ENCODE results near the gene KIF12. TPM values are rescaled to one million over a fixed set of nuclear protein-coding genes. Genes with fewer than 3 reads are reported as not detected.

The KIF12 gene
- total RNA-seq, 4 donors from 2014 or later = 1.2 TPM; not detected in 3

- no peak overlapping the region for H3K27ac ChIP-seq
- H3K27me3 ChIP-seq = peaks cover 0 to 27% (median 2%) of the 10 kb centered on the region in 4 donors
- no peak overlapping the region for H3K4me3 ChIP-seq
- peaks cover 0 to 13% (median 5%) of the 10 kb centered on the region in 3 donors for H3K9me3 ChIP-seq
- H3K36me3 ChIP-seq = no peaks in the 10 kb centered on the region
- intact Hi-C loops (cut with DNase I) = no loop called here
- no peak for DNase-seq
- peaks cover 4 to 17% (median 7%) of the 10 kb centered on the region in 3 donors for H3K4me1 ChIP-seq
- TF ChIP-seq CTCF (IDR thresholded peaks at IDR 0.05) (no peak), POLR2A (IDR thresholded peaks at IDR 0.05) (no peak)
These were observed 3.4 kb upstream of the KIF12 start for GRCh38 chr9:114102484-114102883.

- intact Hi-C loops (cut with DNase I) = no loop called here
- WGBS, 2 donors = 90 to 95% methylated on average over 1 of the region's 1 CpG
- Histone ChIP-seq H3K4me3 (no peak overlapping the region), H3K36me3 (no peaks in the 10 kb centered on the region), H3K27ac (no peak overlapping the region), H3K27me3 (peaks cover 0 to 47% (median 3%) of the 10 kb centered on the region in 4 donors), H3K4me1 (peaks cover 4 to 22% (median 10%) of the 10 kb centered on the region in 3 donors), H3K9me3 (peaks cover 0 to 13% (median 5%) of the 10 kb centered on the region in 3 donors)
- no peak for TF ChIP-seq POLR2A (IDR thresholded peaks at IDR 0.05)
- TF ChIP-seq CTCF (IDR thresholded peaks at IDR 0.05) = no peak
- no peak for DNase-seq
These were observed 1.4 kb upstream of the KIF12 start for GRCh38 chr9:114100536-114100935.

- H3K4me1 ChIP-seq = peaks cover 4 to 22% (median 10%) of the 10 kb centered on the region in 3 donors
- peaks cover 0 to 13% (median 5%) of the 10 kb centered on the region in 3 donors for H3K9me3 ChIP-seq
- WGBS, 2 donors = 50 to 60% methylated on average over 2 of the region's 2 CpGs
- no peak overlapping the region for H3K4me3 ChIP-seq
- peaks cover 0 to 54% (median 3%) of the 10 kb centered on the region in 4 donors for H3K27me3 ChIP-seq
- intact Hi-C loops (cut with DNase I) = no loop called here
- DNase-seq = no peak
- no peak for TF ChIP-seq POLR2A (IDR thresholded peaks at IDR 0.05)
- no peak overlapping the region for H3K27ac ChIP-seq
- no peaks in the 10 kb centered on the region for H3K36me3 ChIP-seq
These were observed 678 bp upstream of the KIF12 start for GRCh38 chr9:114099669-114100270.

GRCh38 chr9:114098021-114098935 is 814 bp downstream of the KIF12 start:
- Histone ChIP-seq H3K4me3 (peak overlapping the region; percentile 19 to 70 (median 42)), H3K4me1 (peaks cover 4 to 22% (median 10%) of the 10 kb centered on the region in 3 donors), H3K36me3 (no peaks in the 10 kb centered on the region), H3K27ac (no peak overlapping the region), H3K9me3 (peaks cover 0 to 13% (median 5%) of the 10 kb centered on the region in 3 donors), H3K27me3 (peaks cover 0 to 60% (median 3%) of the 10 kb centered on the region in 4 donors)
- WGBS, 2 donors = 7% methylated on average over 3 of the region's 77 CpGs; no CpG with 5 or more reads in 1 of the 2 donors
- intact Hi-C loops (cut with DNase I) = no loop called here
- TF ChIP-seq POLR2A (IDR thresholded peaks at IDR 0.05) = no peak
- TF ChIP-seq CTCF (IDR thresholded peaks at IDR 0.05) = no peak
- no peak for DNase-seq

- Histone ChIP-seq H3K4me1 (peaks cover 4 to 22% (median 10%) of the 10 kb centered on the region in 3 donors), H3K27me3 (peaks cover 0 to 63% (median 3%) of the 10 kb centered on the region in 4 donors), H3K4me3 (peak overlapping the region; percentile 19 to 70 (median 42)), H3K27ac (no peak overlapping the region), H3K36me3 (no peaks in the 10 kb centered on the region), H3K9me3 (peaks cover 0 to 9% (median 5%) of the 10 kb centered on the region in 3 donors)
- intact Hi-C loops (cut with DNase I) = no loop called here
- TF ChIP-seq POLR2A (IDR thresholded peaks at IDR 0.05) = no peak
- WGBS, 2 donors = 5 to 37% methylated on average over 6 to 12 of the region's 18 CpGs
- no peak for DNase-seq
These were observed 1.5 kb downstream of the KIF12 start for GRCh38 chr9:114097613-114098020.

Measured in esophagus squamous epithelium (tissue), 5 donors.